Measurements from ENCODE around the gene SLC8A2. TPM values are rescaled to one million over a fixed set of nuclear protein-coding genes. Genes with fewer than 3 reads are reported as not detected.

Gene SLC8A2
- polyA plus RNA-seq, 1 donor from 2014 or later = 14.1 TPM

- Histone ChIP-seq H2AFZ (ENCODE audit: low read depth, low read length) (no peak overlapping the region), H3K36me3 (ENCODE audit: insufficient read depth, low read length) (no peaks in the 10 kb centered on the region), H3K27ac (ENCODE audit: low read length) (no peak overlapping the region), H3K9ac (ENCODE audit: low read length) (no peak overlapping the region), H3K9me3 (ENCODE audit: low read length) (no peaks in the 10 kb centered on the region), H3K4me2 (ENCODE audit: low read length) (no peak overlapping the region), H3K27me3 (ENCODE audit: insufficient read depth, low read depth, low read length) (no peaks in the 10 kb centered on the region), H3K9me2 (ENCODE audit: insufficient read depth, low read length) (no peaks in the 10 kb centered on the region), H3F3A (ENCODE audit: insufficient read depth, low read length, poor library complexity, severe bottlenecking) (no peaks in the 10 kb centered on the region), H3K4me3 (ENCODE audit: low read length) (no peak overlapping the region), H3K79me2 (replicated peaks; ENCODE audit: insufficient read depth, low read length) (peaks cover 15% of the 10 kb centered on the region), H4K20me1 (ENCODE audit: insufficient read depth) (no peaks in the 10 kb centered on the region)
- TF ChIP-seq MXI1 (conservative IDR thresholded peaks at IDR 0.05; ENCODE audit: poor library complexity, severe bottlenecking) (no peak), RAD21 (conservative IDR thresholded peaks at IDR 0.05) (no peak), CTCF (IDR thresholded peaks at IDR 0.05; ENCODE audit: poor library complexity, severe bottlenecking) (no peak), TAF1 (IDR thresholded peaks at IDR 0.05; ENCODE audit: low read depth) (no peak), REST (IDR thresholded peaks at IDR 0.05; ENCODE audit: borderline replicate concordance) (no peak), POLR2AphosphoS5 (IDR thresholded peaks at IDR 0.05) (no peak), EZH2 (IDR thresholded peaks at IDR 0.05; ENCODE audit: borderline replicate concordance, insufficient read depth, low read length, poor library complexity, severe bottlenecking) (no peak), SMC3 (conservative IDR thresholded peaks at IDR 0.05; ENCODE audit: poor library complexity) (no peak), EP300 (conservative IDR thresholded peaks at IDR 0.05; ENCODE audit: poor library complexity, severe bottlenecking) (no peak)
Observed at GRCh38 chr19:47518139-47518538, 46.4 kb upstream of the SLC8A2 start.

- Histone ChIP-seq H3K27me3 (ENCODE audit: insufficient read depth, low read depth, low read length) (no peaks in the 10 kb centered on the region), H3F3A (ENCODE audit: insufficient read depth, low read length, poor library complexity, severe bottlenecking) (no peaks in the 10 kb centered on the region), H3K9ac (ENCODE audit: low read length) (peak within 1 kb of the TSS; percentile 90), H3K4me2 (ENCODE audit: low read length) (peak within 1 kb of the TSS; percentile 85), H4K20me1 (ENCODE audit: insufficient read depth) (no peaks in the 10 kb centered on the region), H3K27ac (ENCODE audit: low read length) (peak within 1 kb of the TSS; percentile 91), H3K4me3 (ENCODE audit: low read length) (peak within 1 kb of the TSS; percentile 84), H3K9me2 (ENCODE audit: insufficient read depth, low read length) (no peaks in the 10 kb centered on the region), H3K79me2 (replicated peaks; ENCODE audit: insufficient read depth, low read length) (peaks cover 30% of the 10 kb centered on the region), H2AFZ (ENCODE audit: low read depth, low read length) (no peak within 1 kb of the TSS), H3K36me3 (ENCODE audit: insufficient read depth, low read length) (no peaks in the 10 kb centered on the region), H3K9me3 (ENCODE audit: low read length) (no peaks in the 10 kb centered on the region)
- TF ChIP-seq EP300 (conservative IDR thresholded peaks at IDR 0.05; ENCODE audit: poor library complexity, severe bottlenecking) (peak; percentile 83), CTCF (IDR thresholded peaks at IDR 0.05; ENCODE audit: poor library complexity, severe bottlenecking) (no peak), MXI1 (conservative IDR thresholded peaks at IDR 0.05; ENCODE audit: poor library complexity, severe bottlenecking) (peak; percentile 67), RAD21 (conservative IDR thresholded peaks at IDR 0.05) (no peak), EZH2 (IDR thresholded peaks at IDR 0.05; ENCODE audit: borderline replicate concordance, insufficient read depth, low read length, poor library complexity, severe bottlenecking) (no peak), REST (IDR thresholded peaks at IDR 0.05; ENCODE audit: borderline replicate concordance) (peak; percentile 77), SMC3 (conservative IDR thresholded peaks at IDR 0.05; ENCODE audit: poor library complexity) (peak; percentile 95), TAF1 (IDR thresholded peaks at IDR 0.05; ENCODE audit: low read depth) (peak; percentile 64), POLR2AphosphoS5 (IDR thresholded peaks at IDR 0.05) (peak; percentile 91)
Observed at GRCh38 chr19:47514869-47515588, 43.3 kb upstream of the SLC8A2 start, which contains the start of gene NAPA. TSS of gene NAPA (minus strand) at chr19:47515063. CDS start at chr19:47514940, 123 bp downstream.
